ENCODE measurements around the gene PIGC. TPM values are rescaled to one million over a fixed set of nuclear protein-coding genes. Genes with fewer than 3 reads are reported as not detected.

The PIGC gene
- total RNA-seq, 4 donors from 2014 or later: 13.5 to 25.5 (median 18.8) TPM

- TF ChIP-seq POLR2A (IDR thresholded peaks at IDR 0.05) (no peak), EP300 (IDR thresholded peaks at IDR 0.05) (no peak)
- TF ChIP-seq, protein P1, sequence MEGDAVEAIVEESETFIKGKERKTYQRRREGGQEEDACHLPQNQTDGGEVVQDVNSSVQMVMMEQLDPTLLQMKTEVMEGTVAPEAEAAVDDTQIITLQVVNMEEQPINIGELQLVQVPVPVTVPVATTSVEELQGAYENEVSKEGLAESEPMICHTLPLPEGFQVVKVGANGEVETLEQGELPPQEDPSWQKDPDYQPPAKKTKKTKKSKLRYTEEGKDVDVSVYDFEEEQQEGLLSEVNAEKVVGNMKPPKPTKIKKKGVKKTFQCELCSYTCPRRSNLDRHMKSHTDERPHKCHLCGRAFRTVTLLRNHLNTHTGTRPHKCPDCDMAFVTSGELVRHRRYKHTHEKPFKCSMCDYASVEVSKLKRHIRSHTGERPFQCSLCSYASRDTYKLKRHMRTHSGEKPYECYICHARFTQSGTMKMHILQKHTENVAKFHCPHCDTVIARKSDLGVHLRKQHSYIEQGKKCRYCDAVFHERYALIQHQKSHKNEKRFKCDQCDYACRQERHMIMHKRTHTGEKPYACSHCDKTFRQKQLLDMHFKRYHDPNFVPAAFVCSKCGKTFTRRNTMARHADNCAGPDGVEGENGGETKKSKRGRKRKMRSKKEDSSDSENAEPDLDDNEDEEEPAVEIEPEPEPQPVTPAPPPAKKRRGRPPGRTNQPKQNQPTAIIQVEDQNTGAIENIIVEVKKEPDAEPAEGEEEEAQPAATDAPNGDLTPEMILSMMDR (IDR thresholded peaks at IDR 0.05): no peak
- Histone ChIP-seq H3K4me1 (no peaks in the 10 kb centered on the region), H3K9me3 (no peaks in the 10 kb centered on the region), H3K4me3 (no peak overlapping the region), H3K27me3 (no peaks in the 10 kb centered on the region), H3K36me3 (no peaks in the 10 kb centered on the region), H3K27ac (no peak overlapping the region)
- 69 to 73% methylated on average over 3 of the region's 3 CpGs for WGBS, 2 donors
- DNase-seq (ENCODE audit: low spot score in 2 of 2): no peak
These were observed 36.6 kb upstream of the PIGC start for GRCh38 chr1:172480431-172480830.

GRCh38 chr1:172478485-172478884 lies 34.6 kb upstream of the PIGC start:
- Histone ChIP-seq H3K27me3 (no peaks in the 10 kb centered on the region), H3K36me3 (no peaks in the 10 kb centered on the region), H3K9me3 (no peaks in the 10 kb centered on the region), H3K4me1 (peaks cover 0 to 6% (median 0%) of the 10 kb centered on the region in 4 donors), H3K4me3 (no peak overlapping the region), H3K27ac (no peak overlapping the region)
- no peak for DNase-seq (ENCODE audit: low spot score in 2 of 2)
- TF ChIP-seq POLR2A (IDR thresholded peaks at IDR 0.05): no peak
- TF ChIP-seq EP300 (IDR thresholded peaks at IDR 0.05): no peak
- TF ChIP-seq, protein P1 (IDR thresholded peaks at IDR 0.05): no peak

GRCh38 chr1:172477741-172478140 lies 33.9 kb upstream of the PIGC start:
- no peak for DNase-seq (ENCODE audit: low spot score in 2 of 2)
- Histone ChIP-seq H3K9me3 (no peaks in the 10 kb centered on the region), H3K4me1 (peaks cover 0 to 11% (median 0%) of the 10 kb centered on the region in 4 donors), H3K27ac (no peak overlapping the region), H3K27me3 (no peaks in the 10 kb centered on the region), H3K4me3 (no peak overlapping the region), H3K36me3 (no peaks in the 10 kb centered on the region)
- WGBS, 2 donors: 78 to 80% methylated on average over 1 of the region's 1 CpG
- TF ChIP-seq POLR2A (IDR thresholded peaks at IDR 0.05) (no peak), EP300 (IDR thresholded peaks at IDR 0.05) (no peak)
- TF ChIP-seq, protein P1 (IDR thresholded peaks at IDR 0.05): no peak

DNA sequence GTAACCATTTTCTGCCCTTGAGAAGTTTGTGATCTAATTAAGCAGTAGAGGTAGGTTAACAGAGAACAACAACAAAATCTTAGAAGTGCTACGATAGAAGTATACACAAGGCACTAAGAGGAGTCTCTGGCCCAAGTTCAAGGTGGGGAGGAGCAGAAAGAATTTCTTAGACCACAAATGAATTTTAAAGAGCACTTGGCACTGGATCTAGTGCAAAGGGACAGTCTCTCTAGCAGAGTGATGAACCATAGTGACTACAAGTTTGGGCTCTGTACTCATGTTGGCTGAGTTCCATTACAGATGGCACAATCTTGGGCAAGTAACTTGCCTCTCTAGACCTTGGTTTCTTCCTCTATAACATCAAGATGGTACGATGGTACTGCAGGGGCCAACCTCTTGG lies 33.3 kb upstream of the PIGC start:
- 82 to 84% methylated on average over 2 of the region's 2 CpGs for WGBS, 2 donors
- TF ChIP-seq POLR2A (IDR thresholded peaks at IDR 0.05): no peak
- no peak for DNase-seq (ENCODE audit: low spot score in 2 of 2)

DNA sequence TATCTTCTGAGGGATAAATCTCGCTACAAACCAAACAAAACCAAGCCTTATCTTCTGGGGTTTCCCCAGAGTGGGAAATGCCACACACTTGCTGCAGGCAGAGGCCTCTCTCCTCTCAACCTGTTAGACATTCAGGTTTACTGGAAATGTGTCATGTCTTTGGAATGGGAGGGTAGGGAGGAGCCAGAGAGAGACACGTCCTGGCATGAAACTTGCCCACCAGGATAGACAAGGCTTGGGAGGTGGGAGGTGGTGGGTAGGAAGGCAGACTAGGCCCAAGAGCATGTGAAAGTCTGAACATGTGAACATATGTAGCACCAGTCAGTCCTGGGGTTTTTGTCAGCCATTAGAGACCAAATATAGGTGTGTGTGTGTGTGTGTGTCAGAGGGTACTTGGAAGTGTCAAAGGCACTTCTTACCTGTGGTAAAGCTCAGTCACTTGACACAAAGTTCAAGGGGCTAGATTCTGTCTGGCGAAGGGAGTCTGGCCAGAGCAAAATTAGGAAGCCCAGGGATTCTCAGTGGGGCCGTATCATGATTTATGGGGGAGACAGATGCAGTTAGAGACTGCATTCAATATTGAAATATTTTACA lies 32.4 kb upstream of the PIGC start:
- Histone ChIP-seq H3K27me3 (no peaks in the 10 kb centered on the region), H3K36me3 (no peaks in the 10 kb centered on the region), H3K9me3 (no peaks in the 10 kb centered on the region), H3K27ac (no peak overlapping the region), H3K4me3 (no peak overlapping the region), H3K4me1 (peaks cover 0 to 11% (median 0%) of the 10 kb centered on the region in 4 donors)
- TF ChIP-seq, protein P1 (IDR thresholded peaks at IDR 0.05): no peak
- TF ChIP-seq POLR2A (IDR thresholded peaks at IDR 0.05): no peak
- TF ChIP-seq EP300 (IDR thresholded peaks at IDR 0.05): no peak
- no peak for DNase-seq (ENCODE audit: low spot score in 2 of 2)
- 69 to 72% methylated on average over 4 of the region's 4 CpGs for WGBS, 2 donors

More for the DNA sequence above, 33.3 kb upstream of the PIGC start:
- Histone ChIP-seq H3K27me3 (no peaks in the 10 kb centered on the region), H3K27ac (no peak overlapping the region), H3K4me3 (no peak overlapping the region), H3K36me3 (no peaks in the 10 kb centered on the region), H3K9me3 (no peaks in the 10 kb centered on the region), H3K4me1 (peaks cover 0 to 11% (median 0%) of the 10 kb centered on the region in 4 donors)

DNA sequence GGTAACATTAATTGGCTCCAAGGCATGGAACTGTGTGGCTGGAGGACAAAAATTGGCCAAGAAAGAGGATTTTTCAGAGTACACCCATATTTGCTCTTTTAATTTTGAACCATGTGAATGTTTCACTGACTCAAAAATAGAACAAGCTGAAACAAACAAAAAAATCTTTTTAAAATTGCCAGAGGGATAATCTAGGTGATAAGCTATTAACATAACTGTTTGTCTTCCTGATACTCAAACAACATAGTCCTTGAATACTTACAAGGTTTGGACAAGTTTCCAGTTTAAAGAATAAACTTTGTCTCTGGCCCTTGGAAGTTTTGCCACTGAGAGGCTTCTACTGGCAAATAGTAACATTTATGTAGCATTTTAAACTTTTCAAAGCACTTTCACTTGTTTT lies 30.0 kb upstream of the PIGC start:
- H3K27ac ChIP-seq: no peak overlapping the region
- TF ChIP-seq, protein P1 (IDR thresholded peaks at IDR 0.05): no peak
- no peak for TF ChIP-seq POLR2A (IDR thresholded peaks at IDR 0.05)
- no peak for TF ChIP-seq EP300 (IDR thresholded peaks at IDR 0.05)

More for the DNA sequence above, 30.0 kb upstream of the PIGC start:
- DNase-seq (ENCODE audit: low spot score in 2 of 2): no peak
- H3K4me1 ChIP-seq: peaks cover 0 to 11% (median 0%) of the 10 kb centered on the region in 4 donors
- no peaks in the 10 kb centered on the region for H3K9me3 ChIP-seq
- H3K36me3 ChIP-seq: no peaks in the 10 kb centered on the region
- no peaks in the 10 kb centered on the region for H3K27me3 ChIP-seq
- H3K4me3 ChIP-seq: no peak overlapping the region

Data from tibial nerve (tissue), 4 donors.